ENCODE measurements around the gene E4F1. TPM values are rescaled to one million over a fixed set of nuclear protein-coding genes. Genes with fewer than 3 reads are reported as not detected.
A peak's percentile ranks its signal among the peaks of the same experiment; 100 is the strongest.

Gene E4F1
- total and polyA plus RNA-seq, 2 experiments from 2014 or later, result 15.5 to 19.7 TPM

DNA sequence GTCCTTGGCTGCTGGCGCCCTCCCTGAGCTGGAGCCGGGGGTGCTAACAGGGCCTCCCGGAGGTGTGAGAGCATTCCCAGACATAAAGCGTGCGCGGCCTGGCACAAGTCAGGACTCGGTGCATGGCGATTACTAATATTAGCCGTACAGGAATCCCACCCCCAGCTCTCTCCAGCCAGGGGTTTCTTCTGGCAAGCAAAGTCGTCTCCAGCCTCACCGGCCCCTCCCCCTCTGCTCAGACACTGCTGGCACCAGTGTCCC, 32.0 kb upstream of the E4F1 start:
- no peak overlapping the region for H3K27ac ChIP-seq
- WGBS (ENCODE audit: low lambda C conversion rate, missing lambda C conversion rate), result 91% methylated on average over 11 of the region's 11 CpGs
- TF ChIP-seq, protein P1, sequence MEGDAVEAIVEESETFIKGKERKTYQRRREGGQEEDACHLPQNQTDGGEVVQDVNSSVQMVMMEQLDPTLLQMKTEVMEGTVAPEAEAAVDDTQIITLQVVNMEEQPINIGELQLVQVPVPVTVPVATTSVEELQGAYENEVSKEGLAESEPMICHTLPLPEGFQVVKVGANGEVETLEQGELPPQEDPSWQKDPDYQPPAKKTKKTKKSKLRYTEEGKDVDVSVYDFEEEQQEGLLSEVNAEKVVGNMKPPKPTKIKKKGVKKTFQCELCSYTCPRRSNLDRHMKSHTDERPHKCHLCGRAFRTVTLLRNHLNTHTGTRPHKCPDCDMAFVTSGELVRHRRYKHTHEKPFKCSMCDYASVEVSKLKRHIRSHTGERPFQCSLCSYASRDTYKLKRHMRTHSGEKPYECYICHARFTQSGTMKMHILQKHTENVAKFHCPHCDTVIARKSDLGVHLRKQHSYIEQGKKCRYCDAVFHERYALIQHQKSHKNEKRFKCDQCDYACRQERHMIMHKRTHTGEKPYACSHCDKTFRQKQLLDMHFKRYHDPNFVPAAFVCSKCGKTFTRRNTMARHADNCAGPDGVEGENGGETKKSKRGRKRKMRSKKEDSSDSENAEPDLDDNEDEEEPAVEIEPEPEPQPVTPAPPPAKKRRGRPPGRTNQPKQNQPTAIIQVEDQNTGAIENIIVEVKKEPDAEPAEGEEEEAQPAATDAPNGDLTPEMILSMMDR (IDR thresholded peaks at IDR 0.05; ENCODE audit: poor library complexity), result no peak
- no peak for TF ChIP-seq EZH2phosphoT487 (IDR thresholded peaks at IDR 0.05; ENCODE audit: low read depth, severe bottlenecking, unreplicated experiment)
- TF ChIP-seq EZH2 (IDR thresholded peaks at IDR 0.05; ENCODE audit: borderline replicate concordance), result no peak
- no peak overlapping the region for H3K4me2 ChIP-seq
- H2AFZ ChIP-seq, result no peak overlapping the region
- H3K9me2 ChIP-seq (replicated peaks; ENCODE audit: insufficient read depth), result no peaks in the 10 kb centered on the region
- no peak for DNase-seq (ENCODE audit: low spot score)
- H3K36me3 ChIP-seq (replicated peaks; ENCODE audit: insufficient read depth, low read depth), result no peaks in the 10 kb centered on the region
- no peaks in the 10 kb centered on the region for H4K20me1 ChIP-seq (ENCODE audit: insufficient read depth, poor library complexity, severe bottlenecking)
- no peaks in the 10 kb centered on the region for H3K9me3 ChIP-seq (ENCODE audit: low read depth)
- no peak overlapping the region for H3K4me3 ChIP-seq
- peaks cover 10% of the 10 kb centered on the region for H3K4me1 ChIP-seq (ENCODE audit: insufficient read depth)
- H3K27me3 ChIP-seq, result peaks cover 5% of the 10 kb centered on the region
- H3K79me2 ChIP-seq, result no peaks in the 10 kb centered on the region

DNA sequence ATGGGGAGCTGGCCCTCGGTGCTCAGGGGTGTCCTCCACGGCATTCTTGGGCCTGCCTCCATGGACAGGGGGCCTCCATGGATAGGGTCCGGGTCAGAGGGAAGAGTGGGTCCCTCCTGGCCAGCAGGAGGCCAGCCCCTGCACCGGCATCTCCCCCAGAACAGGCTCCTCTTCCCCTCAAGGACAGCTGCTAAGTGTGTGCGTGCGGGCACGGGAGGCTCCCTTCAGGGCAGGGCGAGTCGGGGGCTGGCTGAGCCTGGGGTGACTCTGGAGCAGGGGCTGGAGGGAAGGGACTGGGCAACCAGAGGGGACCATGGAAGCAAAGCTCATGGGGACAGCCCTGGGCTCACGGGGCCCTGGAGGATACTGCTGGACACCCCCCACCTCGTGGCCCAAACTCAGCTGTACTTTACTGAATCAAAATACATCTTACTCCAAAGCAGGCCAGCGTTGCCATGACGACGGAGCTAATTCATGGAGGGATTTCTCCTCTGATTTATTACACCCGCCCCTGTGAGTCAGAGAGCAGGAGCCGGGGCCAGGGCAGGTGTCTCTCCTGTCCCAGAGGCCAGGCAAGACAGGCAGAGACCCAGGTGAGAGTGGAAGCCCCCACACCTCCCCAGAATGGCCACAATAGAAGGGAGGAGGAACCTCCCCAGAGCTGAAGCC, 29.1 kb upstream of the E4F1 start:
- H3K79me2 ChIP-seq, result no peaks in the 10 kb centered on the region
- TF ChIP-seq, protein P1 (IDR thresholded peaks at IDR 0.05; ENCODE audit: poor library complexity), result no peak
- TF ChIP-seq EZH2phosphoT487 (IDR thresholded peaks at IDR 0.05; ENCODE audit: low read depth, severe bottlenecking, unreplicated experiment), result no peak
- TF ChIP-seq EZH2 (IDR thresholded peaks at IDR 0.05; ENCODE audit: borderline replicate concordance), result no peak
- no peak overlapping the region for H2AFZ ChIP-seq
- no peaks in the 10 kb centered on the region for H3K36me3 ChIP-seq (replicated peaks; ENCODE audit: insufficient read depth, low read depth)
- H3K4me1 ChIP-seq (ENCODE audit: insufficient read depth), result peaks cover 10% of the 10 kb centered on the region
- no peaks in the 10 kb centered on the region for H4K20me1 ChIP-seq (ENCODE audit: insufficient read depth, poor library complexity, severe bottlenecking)
- H3K4me2 ChIP-seq, result no peak overlapping the region
- no peaks in the 10 kb centered on the region for H3K9me3 ChIP-seq (ENCODE audit: low read depth)
- H3K9me2 ChIP-seq (replicated peaks; ENCODE audit: insufficient read depth), result no peaks in the 10 kb centered on the region
- 74% methylated on average over 16 of the region's 16 CpGs for WGBS (ENCODE audit: low lambda C conversion rate, missing lambda C conversion rate)
- peaks cover 23% of the 10 kb centered on the region for H3K27me3 ChIP-seq
- DNase-seq (ENCODE audit: low spot score), result peak; percentile 70
- no peak overlapping the region for H3K4me3 ChIP-seq
- no peak overlapping the region for H3K27ac ChIP-seq

DNA sequence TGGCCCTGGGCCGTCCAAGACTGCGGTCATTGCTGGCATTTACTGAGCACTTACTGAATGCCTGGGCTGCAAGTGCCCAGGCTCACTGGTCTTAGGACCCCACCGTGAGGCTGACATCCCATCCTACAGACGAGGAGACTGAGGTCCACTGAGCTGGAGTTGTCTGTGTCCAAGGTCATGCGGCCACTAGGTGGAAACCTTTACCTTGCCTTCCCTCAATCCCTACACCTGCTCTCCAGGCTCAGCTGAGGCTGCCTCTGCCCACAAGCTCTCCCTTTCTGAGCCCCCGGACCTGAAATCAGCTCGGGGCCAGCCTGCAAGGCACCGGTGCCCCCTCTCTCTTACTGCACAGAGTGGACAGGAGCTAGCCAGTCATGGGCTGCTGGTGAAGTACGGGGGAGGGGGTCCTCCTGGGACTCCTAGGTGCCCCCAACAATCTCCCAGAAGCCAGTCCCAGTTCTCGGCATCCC, 28.5 kb upstream of the E4F1 start:
- Histone ChIP-seq H3K27ac (no peak overlapping the region), H2AFZ (no peak overlapping the region), H3K79me2 (no peaks in the 10 kb centered on the region), H3K36me3 (replicated peaks; ENCODE audit: insufficient read depth, low read depth) (no peaks in the 10 kb centered on the region), H3K9me2 (replicated peaks; ENCODE audit: insufficient read depth) (no peaks in the 10 kb centered on the region), H3K4me1 (ENCODE audit: insufficient read depth) (peaks cover 10% of the 10 kb centered on the region), H3K4me2 (peak overlapping the region; percentile 92), H3K27me3 (peaks cover 23% of the 10 kb centered on the region), H4K20me1 (ENCODE audit: insufficient read depth, poor library complexity, severe bottlenecking) (no peaks in the 10 kb centered on the region), H3K4me3 (no peak overlapping the region), H3K9me3 (ENCODE audit: low read depth) (no peaks in the 10 kb centered on the region)
- TF ChIP-seq, protein P1 (IDR thresholded peaks at IDR 0.05; ENCODE audit: poor library complexity), result peak; percentile 51
- no peak for TF ChIP-seq EZH2phosphoT487 (IDR thresholded peaks at IDR 0.05; ENCODE audit: low read depth, severe bottlenecking, unreplicated experiment)
- DNase-seq (ENCODE audit: low spot score), result peak; percentile 69
- WGBS (ENCODE audit: low lambda C conversion rate, missing lambda C conversion rate), result 18% methylated on average over 10 of the region's 10 CpGs
